HG02981 (cell line): Measurements from ENCODE around the gene CHRNA5.

Experiments used
- ATAC-seq: cut with Tn5 transposase; IDR thresholded peaks from one replicate; pipeline ENCODE4 v1.9.1; 2021; ENCODE audit warnings: mild to moderate bottlenecking, moderate library complexity; ENCODE audit not compliant: unreplicated experiment

CHRNA5 gene

GRCh38 chr15:78636378-78636859, 71.1 kb downstream of the CHRNA5 start:
- ATAC-seq = no peak

- ATAC-seq = no peak
Observed at GRCh38 chr15:78637776-78638435, 72.6 kb downstream of the CHRNA5 start.

DNA sequence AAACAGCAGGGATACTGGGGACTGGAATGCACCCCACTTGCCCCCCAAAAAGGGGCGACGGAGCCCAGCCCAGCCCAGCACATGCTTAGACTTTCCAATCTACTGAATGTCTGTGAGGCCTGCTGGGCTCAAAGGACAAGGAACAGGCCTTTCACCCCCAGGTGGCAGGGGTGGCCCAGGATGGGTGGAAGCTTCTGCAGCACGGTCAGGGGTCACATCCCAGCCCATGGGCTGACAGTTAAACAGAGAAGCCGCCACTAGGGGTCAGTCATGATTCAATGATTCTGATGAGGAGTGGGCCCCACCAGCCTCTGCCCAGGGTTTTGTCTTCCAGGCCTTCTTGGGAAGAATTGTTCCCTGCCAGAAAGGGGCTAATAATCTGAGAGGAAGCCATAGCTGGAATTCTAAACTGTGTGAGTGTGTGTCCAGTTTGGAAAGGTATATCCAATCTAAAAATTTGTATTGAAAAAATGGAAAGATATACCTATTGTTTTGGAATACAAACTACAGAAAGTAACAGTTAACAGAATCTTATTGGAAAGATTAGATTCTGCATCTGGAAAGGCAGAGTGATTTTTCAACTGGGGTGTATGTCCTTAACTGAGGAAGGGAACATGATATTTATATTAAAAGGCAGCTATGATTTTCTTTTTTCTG, 73.5 kb downstream of the CHRNA5 start:
- ATAC-seq = no peak

DNA sequence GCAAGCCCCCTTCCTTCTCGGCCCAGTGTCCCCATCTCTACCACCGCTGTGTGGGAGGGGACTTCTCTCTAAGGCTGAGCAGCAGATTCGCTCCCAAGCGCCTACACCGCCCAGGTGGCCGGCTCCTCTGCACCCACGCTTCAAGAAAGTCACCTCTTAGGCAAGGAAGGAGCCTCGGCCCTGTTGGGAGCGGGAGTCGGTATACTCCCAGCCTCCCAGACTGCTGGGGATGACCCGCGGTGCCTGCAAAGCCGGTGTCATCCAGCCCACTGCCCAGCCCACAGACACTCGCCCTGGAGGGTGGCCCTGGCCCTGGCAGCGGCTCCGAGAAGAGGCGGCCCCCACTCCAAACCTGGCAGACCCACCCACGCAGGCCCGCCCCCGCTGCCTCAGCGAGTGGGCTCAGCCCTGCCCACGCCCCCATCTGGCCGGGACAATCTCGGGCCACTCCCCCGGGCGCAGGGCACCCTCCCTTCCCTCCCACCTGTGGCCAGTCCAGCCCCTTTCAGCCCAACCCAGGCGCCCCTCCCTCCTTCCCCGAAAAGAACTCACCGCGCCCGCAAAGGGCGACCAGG, 75.3 kb downstream of the CHRNA5 start:
- ATAC-seq = no peak

GRCh38 chr15:78641102-78641748, 75.9 kb downstream of the CHRNA5 start, which contains the start of gene CHRNB4:
Gene CHRNB4 (minus strand): TSS chr15:78641210. CDS start chr15:78641133, 77 bp downstream.
- ATAC-seq = no peak

DNA sequence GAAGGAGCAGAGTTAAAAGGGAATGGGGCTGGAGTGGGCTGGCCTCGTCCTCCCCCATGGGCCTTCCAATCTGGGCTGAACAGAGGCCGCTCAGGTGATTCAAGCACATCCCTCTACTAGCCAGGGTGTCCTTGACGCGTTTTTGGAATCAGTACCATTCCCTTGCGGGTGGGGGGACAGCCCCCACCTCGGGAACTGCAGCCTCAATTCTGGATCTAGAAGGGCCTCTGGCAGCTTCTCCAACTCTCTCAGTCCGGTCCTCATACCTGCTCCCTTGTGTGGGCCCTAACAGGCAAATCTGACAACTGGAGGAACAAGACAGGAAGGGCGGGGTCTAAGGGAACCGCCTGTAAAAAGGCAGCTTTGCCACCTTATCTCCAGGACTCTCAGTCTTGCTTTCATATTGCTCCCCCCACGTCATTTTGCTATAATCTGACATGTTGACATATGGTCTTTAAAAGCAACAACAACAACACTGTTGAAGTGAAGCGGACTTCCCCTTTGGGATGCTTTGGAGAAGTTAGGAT, 76.5 kb downstream of the CHRNA5 start:
- no peak for ATAC-seq

- ATAC-seq = no peak
Observed at GRCh38 chr15:78642331-78642730, 77.0 kb downstream of the CHRNA5 start.
